ENCODE measurements around the gene GPX7. TPM values are rescaled to one million over a fixed set of nuclear protein-coding genes. Genes with fewer than 3 reads are reported as not detected.

Gene GPX7
- total RNA-seq, 2 donors from 2014 or later = 17.8 to 23.7 TPM

DNA sequence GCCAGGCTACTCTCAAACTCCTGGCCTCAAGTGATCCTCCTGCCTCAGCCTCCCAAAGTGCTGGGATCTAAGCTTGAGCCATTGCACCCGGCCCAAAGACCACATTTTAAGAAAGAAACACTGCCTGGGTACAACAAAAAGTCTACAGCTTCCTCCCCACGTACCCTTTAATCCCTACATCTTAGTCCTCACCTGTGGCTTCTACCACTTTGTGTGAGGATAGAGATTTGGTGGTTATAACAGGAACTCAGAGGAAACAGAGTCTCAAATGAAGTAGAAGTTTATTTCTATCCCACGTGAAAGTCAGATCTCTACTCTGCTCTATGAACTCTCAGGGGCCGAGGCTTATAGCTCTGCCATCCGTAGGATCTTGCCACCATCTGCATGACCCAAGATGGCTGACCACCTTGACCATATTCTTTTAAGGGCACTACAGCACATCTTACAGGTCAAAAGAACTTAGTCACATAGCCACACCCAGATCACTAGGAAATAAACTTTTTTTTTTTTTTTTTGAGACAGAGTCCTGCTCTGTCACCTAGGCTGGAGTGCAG lies 13.4 kb downstream of the GPX7 start:
- TF ChIP-seq, protein P1, sequence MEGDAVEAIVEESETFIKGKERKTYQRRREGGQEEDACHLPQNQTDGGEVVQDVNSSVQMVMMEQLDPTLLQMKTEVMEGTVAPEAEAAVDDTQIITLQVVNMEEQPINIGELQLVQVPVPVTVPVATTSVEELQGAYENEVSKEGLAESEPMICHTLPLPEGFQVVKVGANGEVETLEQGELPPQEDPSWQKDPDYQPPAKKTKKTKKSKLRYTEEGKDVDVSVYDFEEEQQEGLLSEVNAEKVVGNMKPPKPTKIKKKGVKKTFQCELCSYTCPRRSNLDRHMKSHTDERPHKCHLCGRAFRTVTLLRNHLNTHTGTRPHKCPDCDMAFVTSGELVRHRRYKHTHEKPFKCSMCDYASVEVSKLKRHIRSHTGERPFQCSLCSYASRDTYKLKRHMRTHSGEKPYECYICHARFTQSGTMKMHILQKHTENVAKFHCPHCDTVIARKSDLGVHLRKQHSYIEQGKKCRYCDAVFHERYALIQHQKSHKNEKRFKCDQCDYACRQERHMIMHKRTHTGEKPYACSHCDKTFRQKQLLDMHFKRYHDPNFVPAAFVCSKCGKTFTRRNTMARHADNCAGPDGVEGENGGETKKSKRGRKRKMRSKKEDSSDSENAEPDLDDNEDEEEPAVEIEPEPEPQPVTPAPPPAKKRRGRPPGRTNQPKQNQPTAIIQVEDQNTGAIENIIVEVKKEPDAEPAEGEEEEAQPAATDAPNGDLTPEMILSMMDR (conservative IDR thresholded peaks at IDR 0.05) = no peak
- peaks cover 1% of the 10 kb centered on the region for H3K9me3 Mint-ChIP-seq
- H3K4me1 Mint-ChIP-seq = peaks cover 21% of the 10 kb centered on the region
- H3K27me3 Mint-ChIP-seq (ENCODE audit: insufficient read depth) = peaks cover 85% of the 10 kb centered on the region
- Histone ChIP-seq H3K27ac (ENCODE audit: low read depth, low read length) (no peak overlapping the region), H3K9ac (ENCODE audit: extremely low read depth, low read length, poor library complexity, severe bottlenecking) (no peak overlapping the region), H3K9me3 (ENCODE audit: control insufficient read depth, low read length) (no peaks in the 10 kb centered on the region), H3K36me3 (ENCODE audit: control insufficient read depth, insufficient read depth, low read length) (no peaks in the 10 kb centered on the region), H3K4me3 (ENCODE audit: low read length) (no peak overlapping the region), H3K27me3 (ENCODE audit: control insufficient read depth, insufficient read depth, low read length, poor library complexity, severe bottlenecking) (peaks cover 58% of the 10 kb centered on the region), H3K4me1 (ENCODE audit: control insufficient read depth, insufficient read depth, low read length) (peaks cover 3% of the 10 kb centered on the region)
- no peak overlapping the region for H3K4me3 Mint-ChIP-seq
- no peak overlapping the region for H3K27ac Mint-ChIP-seq
- WGBS, 2 experiments (ENCODE audit: insufficient coverage in 1 of 2, insufficient read length in 1 of 2) = 84 to 96% methylated on average over 3 to 5 of the region's 5 CpGs
- H3K36me3 Mint-ChIP-seq (ENCODE audit: low read depth) = peaks cover 1% of the 10 kb centered on the region
- no peak for DNase-seq

DNA sequence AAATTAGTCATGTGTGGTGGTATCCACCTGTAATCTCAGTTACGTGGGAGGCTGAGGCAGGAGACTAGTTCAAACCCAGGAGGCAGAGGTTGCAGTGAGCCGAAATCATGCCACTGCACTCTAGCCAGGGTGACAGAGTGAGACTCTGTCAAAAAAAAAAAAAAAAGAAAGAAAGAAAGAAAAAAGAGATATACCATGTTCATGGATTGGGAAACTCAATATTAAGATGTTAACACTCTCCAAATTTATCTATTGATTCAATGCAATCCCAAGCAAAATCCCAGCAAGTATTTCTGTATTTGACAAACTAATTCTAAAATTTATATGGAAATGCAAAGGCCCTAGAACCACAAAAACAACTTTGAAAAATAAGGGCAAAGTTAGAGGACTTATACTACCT lies 19.8 kb downstream of the GPX7 start:
- H3K27me3 Mint-ChIP-seq (ENCODE audit: insufficient read depth) = peaks cover 45% of the 10 kb centered on the region
- H3K27ac Mint-ChIP-seq = no peak overlapping the region
- Histone ChIP-seq H3K4me1 (ENCODE audit: control insufficient read depth, insufficient read depth, low read length) (no peaks in the 10 kb centered on the region), H3K4me3 (ENCODE audit: low read length) (no peak overlapping the region), H3K36me3 (ENCODE audit: control insufficient read depth, insufficient read depth, low read length) (no peaks in the 10 kb centered on the region), H3K9me3 (ENCODE audit: control insufficient read depth, low read length) (peaks cover 21% of the 10 kb centered on the region), H3K27me3 (ENCODE audit: control insufficient read depth, insufficient read depth, low read length, poor library complexity, severe bottlenecking) (peaks cover 36% of the 10 kb centered on the region), H3K9ac (ENCODE audit: extremely low read depth, low read length, poor library complexity, severe bottlenecking) (no peak overlapping the region), H3K27ac (ENCODE audit: low read depth, low read length) (no peak overlapping the region)
- WGBS, 2 experiments (ENCODE audit: insufficient coverage in 1 of 2, insufficient read length in 1 of 2) = 94 to 100% methylated on average over 2 of the region's 2 CpGs
- TF ChIP-seq, protein P1 (conservative IDR thresholded peaks at IDR 0.05) = no peak
- peaks cover 10% of the 10 kb centered on the region for H3K36me3 Mint-ChIP-seq (ENCODE audit: low read depth)
- no peak overlapping the region for H3K4me3 Mint-ChIP-seq
- H3K4me1 Mint-ChIP-seq = no peaks in the 10 kb centered on the region
- no peak for DNase-seq
- H3K9me3 Mint-ChIP-seq = peaks cover 24% of the 10 kb centered on the region

DNA sequence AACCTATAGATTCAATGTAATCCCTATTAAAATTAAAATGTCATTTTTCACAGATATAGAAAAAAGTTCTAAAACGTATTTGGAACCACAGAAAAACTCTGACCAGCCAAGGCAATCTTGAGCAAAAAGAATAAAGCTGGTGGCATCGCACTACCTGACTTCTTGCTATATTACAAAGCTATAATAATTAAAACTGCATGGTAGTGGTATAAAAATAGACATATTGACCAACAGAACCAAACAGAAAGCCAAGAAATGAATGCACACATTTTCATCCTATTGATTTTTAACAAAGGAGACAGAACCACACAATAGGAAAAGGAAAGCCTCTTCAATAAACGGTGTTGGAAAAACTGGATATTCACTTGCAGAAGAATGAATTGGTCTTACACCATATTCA lies 21.6 kb downstream of the GPX7 start:
- Mint-ChIP-seq H3K36me3 (ENCODE audit: low read depth) (peaks cover 10% of the 10 kb centered on the region), H3K4me3 (no peak overlapping the region), H3K27me3 (ENCODE audit: insufficient read depth) (peaks cover 26% of the 10 kb centered on the region), H3K27ac (no peak overlapping the region), H3K4me1 (no peaks in the 10 kb centered on the region), H3K9me3 (peaks cover 24% of the 10 kb centered on the region)
- Histone ChIP-seq H3K4me1 (ENCODE audit: control insufficient read depth, insufficient read depth, low read length) (no peaks in the 10 kb centered on the region), H3K9me3 (ENCODE audit: control insufficient read depth, low read length) (peaks cover 21% of the 10 kb centered on the region), H3K27me3 (ENCODE audit: control insufficient read depth, insufficient read depth, low read length, poor library complexity, severe bottlenecking) (peaks cover 18% of the 10 kb centered on the region), H3K9ac (ENCODE audit: extremely low read depth, low read length, poor library complexity, severe bottlenecking) (no peak overlapping the region), H3K36me3 (ENCODE audit: control insufficient read depth, insufficient read depth, low read length) (no peaks in the 10 kb centered on the region), H3K27ac (ENCODE audit: low read depth, low read length) (no peak overlapping the region), H3K4me3 (ENCODE audit: low read length) (no peak overlapping the region)
- DNase-seq = no peak
- 93% methylated on average over 3 of the region's 3 CpGs; no CpG with 5 or more reads in 1 of the 2 experiments for WGBS, 2 experiments (ENCODE audit: insufficient coverage in 1 of 2, insufficient read length in 1 of 2)
- TF ChIP-seq, protein P1 (conservative IDR thresholded peaks at IDR 0.05) = no peak

All from endodermal cell (in vitro differentiated cells).